ENCODE data around the gene ACTN4.

Gene ACTN4

GRCh38 chr19:38704488-38705026 lies 57.1 kb downstream of the ACTN4 start:
- no peaks in the 10 kb centered on the region for H3K27me3 ChIP-seq
- TF ChIP-seq CTCF (IDR thresholded peaks at IDR 0.05; ENCODE audit: low read depth, low read length), result no peak
- peaks cover 64% of the 10 kb centered on the region for H3K36me3 ChIP-seq
- no peaks in the 10 kb centered on the region for H3K4me1 ChIP-seq
- H3K9me3 ChIP-seq, result no peaks in the 10 kb centered on the region
- DNase-seq, result no peak
- H3K4me3 ChIP-seq (ENCODE audit: low read depth, low read length), result no peak overlapping the region

- TF ChIP-seq CTCF (IDR thresholded peaks at IDR 0.05; ENCODE audit: low read depth, low read length), result no peak
- Histone ChIP-seq H3K9me3 (no peaks in the 10 kb centered on the region), H3K4me3 (ENCODE audit: low read depth, low read length) (no peak overlapping the region), H3K27me3 (no peaks in the 10 kb centered on the region), H3K4me1 (no peaks in the 10 kb centered on the region), H3K36me3 (peaks cover 65% of the 10 kb centered on the region)
- DNase-seq, result no peak
Measured at GRCh38 chr19:38705197-38706019, 58.0 kb downstream of the ACTN4 start.

GRCh38 chr19:38706792-38707511 lies 59.5 kb downstream of the ACTN4 start:
- Histone ChIP-seq H3K9me3 (no peaks in the 10 kb centered on the region), H3K4me3 (ENCODE audit: low read depth, low read length) (no peak overlapping the region), H3K4me1 (no peaks in the 10 kb centered on the region), H3K36me3 (peaks cover 58% of the 10 kb centered on the region), H3K27me3 (no peaks in the 10 kb centered on the region)
- DNase-seq, result no peak
- no peak for TF ChIP-seq CTCF (IDR thresholded peaks at IDR 0.05; ENCODE audit: low read depth, low read length)

- TF ChIP-seq CTCF (IDR thresholded peaks at IDR 0.05; ENCODE audit: low read depth, low read length), result no peak
- Histone ChIP-seq H3K4me1 (no peaks in the 10 kb centered on the region), H3K4me3 (ENCODE audit: low read depth, low read length) (no peak overlapping the region), H3K9me3 (no peaks in the 10 kb centered on the region), H3K27me3 (no peaks in the 10 kb centered on the region), H3K36me3 (peaks cover 52% of the 10 kb centered on the region)
- DNase-seq, result no peak
Measured at GRCh38 chr19:38707512-38708114, 60.2 kb downstream of the ACTN4 start.

- no peak for TF ChIP-seq CTCF (IDR thresholded peaks at IDR 0.05; ENCODE audit: low read depth, low read length)
- H3K9me3 ChIP-seq, result no peaks in the 10 kb centered on the region
- H3K4me1 ChIP-seq, result no peaks in the 10 kb centered on the region
- H3K36me3 ChIP-seq, result peaks cover 50% of the 10 kb centered on the region
- DNase-seq, result no peak
- H3K27me3 ChIP-seq, result no peaks in the 10 kb centered on the region
- H3K4me3 ChIP-seq (ENCODE audit: low read depth, low read length), result no peak overlapping the region
Measured at GRCh38 chr19:38708413-38709024, 61.1 kb downstream of the ACTN4 start.

All from BE2C (cell line).